Testis (tissue), 2 donors: ENCODE results near the gene ADAMTS13.

Experiments
- POLR2A ChIP-seq: fragments of 450-650 bp; IDR thresholded peaks from one replicate; pipeline ENCODE4 v1.6.1; 2017; ENCODE audit warnings: antibody characterized with exemption, mild to moderate bottlenecking, moderate library complexity
- TF ChIP-seq, protein P1 (sequence below), 3 experiments: fragments of 450-650 bp in 2 of 3; fragments of 200-600 bp in 1 of 3; sonication (generic) in 1 of 3; IDR thresholded peaks; one replicate each; pipeline ENCODE4 v1.5.1; 2016 to 2019; ENCODE audit warnings: antibody characterized with exemption in 3 of 3, mild to moderate bottlenecking in 2 of 3, moderate library complexity in 1 of 3

DNA sequence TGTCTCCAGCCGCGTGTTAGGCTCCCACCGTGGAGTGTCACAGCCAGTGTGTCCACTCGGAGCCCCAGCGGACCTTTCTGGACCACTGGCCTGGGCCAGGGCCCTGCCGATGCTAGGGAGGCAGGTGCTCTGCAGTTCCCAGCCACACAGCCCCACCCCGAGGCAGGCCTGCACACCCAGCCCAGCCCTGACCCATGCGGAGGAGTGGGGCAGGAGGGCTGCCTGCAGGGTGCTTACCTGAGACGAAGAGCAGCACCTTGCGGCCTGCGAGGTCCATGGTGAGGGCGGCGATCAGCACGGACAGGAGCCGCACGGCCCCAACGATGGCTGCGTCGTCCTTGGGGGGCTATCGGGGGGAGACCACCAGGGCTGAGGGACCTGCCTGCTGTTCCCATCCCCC is 51.6 kb downstream of the ADAMTS13 start:
- TF ChIP-seq, protein P1, sequence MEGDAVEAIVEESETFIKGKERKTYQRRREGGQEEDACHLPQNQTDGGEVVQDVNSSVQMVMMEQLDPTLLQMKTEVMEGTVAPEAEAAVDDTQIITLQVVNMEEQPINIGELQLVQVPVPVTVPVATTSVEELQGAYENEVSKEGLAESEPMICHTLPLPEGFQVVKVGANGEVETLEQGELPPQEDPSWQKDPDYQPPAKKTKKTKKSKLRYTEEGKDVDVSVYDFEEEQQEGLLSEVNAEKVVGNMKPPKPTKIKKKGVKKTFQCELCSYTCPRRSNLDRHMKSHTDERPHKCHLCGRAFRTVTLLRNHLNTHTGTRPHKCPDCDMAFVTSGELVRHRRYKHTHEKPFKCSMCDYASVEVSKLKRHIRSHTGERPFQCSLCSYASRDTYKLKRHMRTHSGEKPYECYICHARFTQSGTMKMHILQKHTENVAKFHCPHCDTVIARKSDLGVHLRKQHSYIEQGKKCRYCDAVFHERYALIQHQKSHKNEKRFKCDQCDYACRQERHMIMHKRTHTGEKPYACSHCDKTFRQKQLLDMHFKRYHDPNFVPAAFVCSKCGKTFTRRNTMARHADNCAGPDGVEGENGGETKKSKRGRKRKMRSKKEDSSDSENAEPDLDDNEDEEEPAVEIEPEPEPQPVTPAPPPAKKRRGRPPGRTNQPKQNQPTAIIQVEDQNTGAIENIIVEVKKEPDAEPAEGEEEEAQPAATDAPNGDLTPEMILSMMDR (IDR thresholded peaks at IDR 0.05) = no peak
- no peak for TF ChIP-seq POLR2A
